ENCODE measurements around the gene DLGAP1.

DNA sequence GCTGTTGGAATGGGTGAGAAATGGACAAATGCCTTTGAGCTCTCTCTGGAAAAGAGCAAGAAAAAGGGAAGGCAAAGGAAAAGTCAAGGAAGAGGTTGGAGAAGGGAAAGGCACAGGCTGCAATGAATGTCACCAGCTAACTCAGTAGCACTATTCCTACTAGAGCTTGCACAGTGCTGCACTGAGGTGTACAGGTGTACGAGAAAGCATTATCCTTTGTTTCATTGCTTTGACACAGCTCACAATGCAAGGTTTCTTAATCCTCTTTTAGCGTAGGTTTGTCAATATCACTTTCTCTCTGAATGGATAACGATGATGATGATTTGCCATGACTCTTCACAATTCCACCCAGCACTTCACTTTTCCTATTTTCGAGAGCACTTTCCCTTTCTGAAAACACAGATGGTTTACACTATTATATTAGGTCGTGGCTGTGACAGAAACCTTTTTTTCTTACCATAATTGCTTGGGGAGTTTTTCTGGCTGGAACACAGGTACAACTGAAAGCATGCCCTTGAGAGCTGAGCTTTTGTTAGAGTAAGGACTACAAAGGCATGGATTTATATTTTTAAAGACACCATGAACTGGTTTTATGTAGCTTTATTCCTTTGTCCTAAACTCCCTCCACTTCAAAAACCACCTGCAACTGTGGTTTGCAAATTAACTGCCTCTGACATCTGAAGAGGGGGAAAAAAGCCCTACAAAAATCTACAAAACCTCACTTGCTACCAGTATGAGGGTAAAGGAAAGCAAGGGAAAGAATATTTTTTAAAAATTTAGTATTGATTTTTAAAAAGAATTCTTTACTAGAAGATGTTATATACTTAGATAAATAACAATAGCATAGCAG, 739.7 kb downstream of the DLGAP1 start:
- TF ChIP-seq, protein P1, sequence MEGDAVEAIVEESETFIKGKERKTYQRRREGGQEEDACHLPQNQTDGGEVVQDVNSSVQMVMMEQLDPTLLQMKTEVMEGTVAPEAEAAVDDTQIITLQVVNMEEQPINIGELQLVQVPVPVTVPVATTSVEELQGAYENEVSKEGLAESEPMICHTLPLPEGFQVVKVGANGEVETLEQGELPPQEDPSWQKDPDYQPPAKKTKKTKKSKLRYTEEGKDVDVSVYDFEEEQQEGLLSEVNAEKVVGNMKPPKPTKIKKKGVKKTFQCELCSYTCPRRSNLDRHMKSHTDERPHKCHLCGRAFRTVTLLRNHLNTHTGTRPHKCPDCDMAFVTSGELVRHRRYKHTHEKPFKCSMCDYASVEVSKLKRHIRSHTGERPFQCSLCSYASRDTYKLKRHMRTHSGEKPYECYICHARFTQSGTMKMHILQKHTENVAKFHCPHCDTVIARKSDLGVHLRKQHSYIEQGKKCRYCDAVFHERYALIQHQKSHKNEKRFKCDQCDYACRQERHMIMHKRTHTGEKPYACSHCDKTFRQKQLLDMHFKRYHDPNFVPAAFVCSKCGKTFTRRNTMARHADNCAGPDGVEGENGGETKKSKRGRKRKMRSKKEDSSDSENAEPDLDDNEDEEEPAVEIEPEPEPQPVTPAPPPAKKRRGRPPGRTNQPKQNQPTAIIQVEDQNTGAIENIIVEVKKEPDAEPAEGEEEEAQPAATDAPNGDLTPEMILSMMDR (IDR thresholded peaks at IDR 0.05), result no peak
- no peak for TF ChIP-seq POLR2A (IDR thresholded peaks at IDR 0.05)

All from testis (tissue), 2 donors.